AG20443 (cell line): Measurements from ENCODE around the gene OSBPL8.

ENCODE experiments used
- DNase-seq: peaks from one replicate; pipeline ENCODE4 v3.0.0; 2012; ENCODE audit warnings: low spot score, mixed read lengths

OSBPL8 gene

DNA sequence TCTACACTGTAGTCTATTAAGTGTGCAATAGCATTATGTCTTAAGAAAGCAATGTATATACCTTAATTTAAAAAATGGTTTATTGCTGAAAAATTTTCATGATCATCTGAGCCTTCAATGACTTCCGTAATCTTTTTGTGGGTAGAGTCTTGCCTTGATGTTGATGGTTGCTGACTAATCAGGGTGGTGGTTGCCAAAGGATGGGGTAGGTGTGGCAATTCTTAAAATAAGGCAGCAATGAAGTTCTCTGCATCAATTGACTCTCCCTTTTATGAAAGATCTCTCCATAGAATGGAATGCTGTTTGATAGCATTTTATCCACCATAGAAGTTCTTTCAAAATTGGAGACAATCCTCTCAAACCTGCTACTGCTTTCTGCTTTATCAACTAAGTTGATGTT, 252.5 kb downstream of the OSBPL8 start:
- DNase-seq = no peak

DNA sequence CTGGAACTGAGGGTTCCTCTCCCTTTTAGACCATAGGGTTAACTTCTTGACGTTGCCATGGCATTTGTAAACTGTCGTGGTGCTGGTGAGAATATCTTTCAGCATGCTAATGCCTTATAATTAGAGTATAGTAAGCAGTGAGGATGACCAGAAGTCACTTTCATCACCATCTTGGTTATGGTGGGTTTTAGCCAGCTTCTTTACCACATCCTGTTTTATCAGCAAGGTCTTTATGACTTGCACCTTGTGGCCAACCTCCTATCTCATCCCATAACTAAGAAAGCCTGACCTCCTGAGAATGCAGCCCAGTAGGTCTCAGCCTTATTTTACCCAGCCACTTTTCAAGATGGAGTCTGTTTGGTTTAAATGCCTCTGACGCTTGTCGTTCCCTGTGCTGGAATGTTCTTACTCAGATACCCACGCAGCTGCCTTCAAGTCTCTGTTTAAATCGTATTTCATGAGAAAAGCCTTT, 255.5 kb downstream of the OSBPL8 start:
- DNase-seq = no peak

DNA sequence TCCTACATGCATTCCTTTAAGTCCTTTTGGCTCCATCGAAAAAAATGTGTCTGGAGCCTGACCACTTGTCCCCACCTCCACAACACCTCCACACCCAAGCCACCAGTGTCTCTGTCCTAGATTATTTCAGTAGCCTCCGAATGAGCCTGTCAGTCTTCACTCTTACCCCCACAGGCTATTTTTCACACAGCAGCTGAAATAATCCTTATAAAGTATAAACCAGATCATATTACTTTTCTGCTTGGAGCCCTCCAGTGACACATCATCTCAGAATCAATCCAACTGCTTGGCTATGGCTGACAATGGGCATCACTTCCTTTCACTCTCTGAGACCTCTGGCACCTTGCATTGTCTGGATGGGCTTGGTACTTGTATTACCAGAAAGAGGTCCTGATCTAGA, 256.2 kb downstream of the OSBPL8 start:
- peak; percentile 9 for DNase-seq
